GM12878 (cell line): ENCODE data around the gene KDELR1. TPM values are rescaled to one million over a fixed set of nuclear protein-coding genes. Genes with fewer than 3 reads are reported as not detected.

ENCODE experiments used
- ASH2L ChIP-seq: fragments of 300-600, 200-600 bp; sonication (generic); IDR thresholded peaks from 2 replicates; pipeline ENCODE4 v1.6.1; 2017; ENCODE audit warnings: low read depth, mild to moderate bottlenecking, borderline replicate concordance
- ATF2 ChIP-seq: IDR thresholded peaks from 2 replicates; pipeline ENCODE4 v1.6.1; 2012; ENCODE audit warnings: low read length, inconsistent platforms
- ATF3 ChIP-seq: IDR thresholded peaks from 2 replicates; pipeline ENCODE4 v1.6.1; 2011; ENCODE audit warnings: low read depth, mild to moderate bottlenecking, low read length, moderate library complexity, borderline replicate concordance; ENCODE audit errors: extremely low read depth
- DPF2 ChIP-seq: fragments of 450-650 bp; IDR thresholded peaks from 2 replicates; pipeline ENCODE4 v1.6.1; 2017; ENCODE audit warnings: mild to moderate bottlenecking
- EGR1 ChIP-seq, 2 experiments: IDR thresholded peaks; 1 replicate in 1 of 2; 2 replicates in 1 of 2; pipeline ENCODE4 v1.6.1; 2011 to 2012; ENCODE audit warnings: low read depth in 2 of 2, low read length in 2 of 2, borderline replicate concordance in 1 of 2, mild to moderate bottlenecking in 1 of 2, moderate library complexity in 1 of 2
- ESRRA ChIP-seq: IDR thresholded peaks from 2 replicates; pipeline ENCODE4 v1.6.1; 2012; ENCODE audit warnings: mild to moderate bottlenecking, low read length, improper control_type of control experiment
- GABPA ChIP-seq: IDR thresholded peaks from 2 replicates; pipeline ENCODE4 v1.6.1; 2014; ENCODE audit warnings: antibody characterized with exemption, low read depth, mild to moderate bottlenecking, inconsistent platforms
- HCFC1 ChIP-seq: fragments of 150-350 bp; IDR thresholded peaks from 2 replicates; pipeline ENCODE4 v1.6.1; 2014; ENCODE audit warnings: low read length
- IKZF1 ChIP-seq: fragments of 450-650 bp; conservative IDR thresholded peaks from 2 replicates; pipeline ENCODE4 v1.6.1; 2017; ENCODE audit warnings: antibody characterized with exemption, mild to moderate bottlenecking
- IKZF2 ChIP-seq, 2 experiments: fragments of 450-650 bp; IDR thresholded peaks; 2 replicates each; pipeline ENCODE4 v1.6.1; 2017; ENCODE audit warnings: mild to moderate bottlenecking in 2 of 2, moderate library complexity in 2 of 2
- MAX ChIP-seq: IDR thresholded peaks from 2 replicates; pipeline ENCODE4 v1.6.1; 2012; ENCODE audit warnings: low read depth, low read length, improper control_type of control experiment
- MTA3 ChIP-seq: IDR thresholded peaks from 2 replicates; pipeline ENCODE4 v1.6.1; 2012; ENCODE audit warnings: low read length, inconsistent platforms, borderline replicate concordance
- NR2C1 ChIP-seq: fragments of 450-650 bp; IDR thresholded peaks from 2 replicates; pipeline ENCODE4 v1.6.1; 2017; ENCODE audit warnings: antibody characterized with exemption, mild to moderate bottlenecking, moderate library complexity
- NR2F1 ChIP-seq: fragments of 450-650 bp; conservative IDR thresholded peaks from 2 replicates; pipeline ENCODE4 v1.6.1; 2017; ENCODE audit warnings: mild to moderate bottlenecking
- PBX3 ChIP-seq: IDR thresholded peaks from 2 replicates; pipeline ENCODE4 v1.6.1; 2011; ENCODE audit warnings: mild to moderate bottlenecking, low read depth, low read length, moderate library complexity; ENCODE audit not compliant: insufficient replicate concordance
- RELB ChIP-seq: fragments of 450-650 bp; IDR thresholded peaks from 2 replicates; pipeline ENCODE4 v1.6.1; 2017; ENCODE audit warnings: low read depth, mild to moderate bottlenecking, moderate library complexity
- SREBF1 ChIP-seq: IDR thresholded peaks from 2 replicates; pipeline ENCODE4 v1.6.1; 2012; ENCODE audit warnings: mild to moderate bottlenecking, low read length
- STAT1 ChIP-seq: fragments of 450-650 bp; conservative IDR thresholded peaks from 2 replicates; pipeline ENCODE4 v1.6.1; 2014; ENCODE audit warnings: antibody characterized with exemption, mild to moderate bottlenecking
- YBX1 ChIP-seq: fragments of 450-650 bp; IDR thresholded peaks from 2 replicates; pipeline ENCODE4 v1.6.1; 2016; ENCODE audit warnings: antibody characterized with exemption
- YY1 ChIP-seq: IDR thresholded peaks from 2 replicates; pipeline ENCODE4 v1.6.1; 2011; ENCODE audit warnings: low read depth, mild to moderate bottlenecking, low read length
- ZBTB4 ChIP-seq: fragments of 450-650 bp; formaldehyde crosslinking; IDR thresholded peaks from 2 replicates; pipeline ENCODE4 v1.4.0; 2022; ENCODE audit warnings: mild to moderate bottlenecking, moderate library complexity
- polyA plus RNA-seq, 11 experiments: library from polyadenylated mRNA; depleted of rRNA in 4 of 11; unstranded in 6 of 11; stranded (reverse) in 5 of 11; fragments of >200 nt; fragmentation: Nextera tagmentation in 4 of 11; fragmentation: Illumina TruSeq in 1 of 11; extraction: Ambion mirVana in 4 of 11; extraction: Trizol in 1 of 11; gene quantifications; 1 replicate in 1 of 11; 2 replicates in 10 of 11; pipeline versions ENCODE4 v1.2.1 to v1.2.3, GENCODE V29; 2011 to 2016; ENCODE audit warnings: inconsistent platforms in 2 of 11, missing spikeins in 2 of 11, low read depth in 1 of 11
- total RNA-seq, 4 experiments: library from RNA; depleted of rRNA in 3 of 4; stranded (reverse); fragments of >200 nt in 3 of 4; fragmentation: Illumina TruSeq in 1 of 4; extraction: Trizol in 1 of 4; gene quantifications; 2 replicates each; pipeline versions ENCODE4 v1.2.1 to v1.2.3, GENCODE V29; 2013 to 2021

The KDELR1 gene
- total and polyA plus RNA-seq, 10 of the 15 experiments (the other 5 are each of a cell fraction or from before 2014, with no cell fraction given): 2.3 to 71.0 (median 45.2) TPM

- peak; percentile 82; the same call in 1 of the 2 replicates for TF ChIP-seq STAT1
- peak; percentile 71; the same call in 1 of the 2 replicates for TF ChIP-seq MAX
- no peak for TF ChIP-seq ATF3
- peak; percentile 59 for TF ChIP-seq IKZF1
- peak in 1 of 2 experiments; percentile 54; a peak in 1 of 3 replicates for TF ChIP-seq EGR1 (IDR thresholded peaks at IDR 0.05; ENCODE audit: borderline replicate concordance in 1 of 2, low read depth in 2 of 2, low read length in 2 of 2)
- TF ChIP-seq SREBF1: no peak
- TF ChIP-seq IKZF2 (IDR thresholded peaks at IDR 0.05): peak; percentile 50 to 57; a peak in 1 of 4 replicates
- TF ChIP-seq GABPA: no peak
- 0 out of 2 replicates have a peak, but pooled peaks have one; percentile 38 for TF ChIP-seq ESRRA
- no peak for TF ChIP-seq MTA3
- 0 out of 2 replicates have a peak, but pooled peaks have one; percentile 19 for TF ChIP-seq HCFC1
- TF ChIP-seq YY1: 0 out of 2 replicates have a peak, but pooled peaks have one; percentile 75
- TF ChIP-seq DPF2: no peak
- no peak for TF ChIP-seq NR2C1
- peak; percentile 15 for TF ChIP-seq PBX3
- TF ChIP-seq NR2F1: peak; percentile 6
- TF ChIP-seq YBX1: no peak
- 0 out of 2 replicates have a peak, but pooled peaks have one; percentile 33 for TF ChIP-seq RELB
- TF ChIP-seq ASH2L: no peak
- no peak for TF ChIP-seq ATF2
- TF ChIP-seq ZBTB4: 0 out of 2 replicates have a peak, but pooled peaks have one; percentile 16
Observed at GRCh38 chr19:48333467-48334384, 57.6 kb downstream of the KDELR1 start (continued).
